Measurements from ENCODE around the gene TRPV5. TPM values are rescaled to one million over a fixed set of nuclear protein-coding genes. Genes with fewer than 3 reads are reported as not detected.

Gene TRPV5
- total RNA-seq, 2 experiments from 2014 or later, result not detected

GRCh38 chr7:142883145-142883544, 50.4 kb downstream of the TRPV5 start:
- H3K4me3 Mint-ChIP-seq, result no peak overlapping the region
- POLR2A ChIA-PET, result no interaction called here
- no peaks in the 10 kb centered on the region for H3K4me1 Mint-ChIP-seq

GRCh38 chr7:142882338-142882678, 51.2 kb downstream of the TRPV5 start:
- Mint-ChIP-seq H3K4me1 (no peaks in the 10 kb centered on the region), H3K4me3 (no peak overlapping the region), H3K27me3 (peaks cover 4% of the 10 kb centered on the region), H3K36me3 (ENCODE audit: low read depth) (no peaks in the 10 kb centered on the region), H3K27ac (no peak overlapping the region), H3K9me3 (ENCODE audit: low read depth) (no peaks in the 10 kb centered on the region)
- intact Hi-C loops (cut with DNase I, micrococcal nuclease), result loop anchor here in 1 of 2 experiments (5.0 kb wide), 1 partner anchor 345 kb away; no protein-coding TSS in a partner anchor
- ATAC-seq (no peak), DNase-seq (no peak)
- POLR2A ChIA-PET, result no interaction called here
- CTCF ChIA-PET, result interaction anchor here (0.6 to 2.6 kb wide), 7 partner anchors 10 to 396 kb away, joined by 3 to 15 read pairs (median 4); no protein-coding TSS in a partner anchor

More at GRCh38 chr7:142883145-142883544, 50.4 kb downstream of the TRPV5 start:
- ATAC-seq, result no peak
- Mint-ChIP-seq H3K36me3 (ENCODE audit: low read depth) (no peaks in the 10 kb centered on the region), H3K27me3 (peaks cover 4% of the 10 kb centered on the region), H3K27ac (no peak overlapping the region), H3K9me3 (ENCODE audit: low read depth) (no peaks in the 10 kb centered on the region)
- DNase-seq, result no peak
- intact Hi-C loops (cut with DNase I, micrococcal nuclease), result loop anchor here in 1 of 2 experiments (5.0 kb wide), 1 partner anchor 346 kb away; no protein-coding TSS in a partner anchor
- CTCF ChIA-PET, result interaction anchor here (0.6 to 2.6 kb wide), 3 partner anchors 10 to 469 kb away, joined by 3 to 15 read pairs (median 4); no protein-coding TSS in a partner anchor

DNA sequence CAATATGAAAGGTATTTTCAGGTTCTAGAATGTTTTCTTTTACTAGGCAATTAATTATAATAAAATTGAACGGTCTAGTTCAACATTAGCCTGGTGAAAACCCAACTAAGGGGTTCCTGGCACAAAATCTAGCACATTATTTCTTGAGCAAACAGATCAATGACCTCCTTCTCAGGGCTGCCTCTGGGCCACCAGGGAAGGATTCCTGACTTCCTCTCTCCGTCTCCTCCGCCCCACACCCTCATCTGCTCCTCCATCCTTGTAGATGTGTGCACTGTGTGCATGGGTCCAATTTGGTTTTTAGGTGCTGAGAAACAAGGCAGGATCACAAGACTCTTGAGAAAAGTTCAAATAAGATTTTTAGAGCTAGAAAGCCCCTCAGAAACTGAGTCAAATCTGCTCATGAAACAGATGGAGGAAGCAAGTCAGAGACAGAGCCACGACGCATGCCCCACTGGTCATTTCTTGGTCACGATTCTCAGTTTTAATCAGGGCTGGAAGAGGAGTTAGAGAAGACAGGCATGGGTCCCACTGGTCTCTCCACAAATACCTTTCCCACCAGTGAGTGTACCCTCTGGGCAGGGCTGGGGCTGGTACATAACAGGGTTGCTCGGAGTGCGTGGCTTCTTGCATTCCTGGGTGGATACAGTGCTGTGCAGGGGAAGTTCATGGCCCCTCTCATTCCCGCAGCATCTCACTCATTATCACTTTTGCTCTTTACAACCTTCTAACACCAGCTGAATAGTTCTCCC, 51.8 kb downstream of the TRPV5 start:
- Mint-ChIP-seq H3K4me3 (no peak overlapping the region), H3K36me3 (ENCODE audit: low read depth) (no peaks in the 10 kb centered on the region), H3K9me3 (ENCODE audit: low read depth) (no peaks in the 10 kb centered on the region), H3K4me1 (no peaks in the 10 kb centered on the region), H3K27ac (no peak overlapping the region), H3K27me3 (peaks cover 4% of the 10 kb centered on the region)
- CTCF ChIA-PET, result interaction anchor here (0.6 to 3.5 kb wide), 22 partner anchors 9 to 653 kb away, joined by 3 to 31 read pairs (median 3); no protein-coding TSS in a partner anchor
- no peak for DNase-seq
- ATAC-seq, result no peak
- intact Hi-C loops (cut with DNase I, micrococcal nuclease), result loop anchor here (1.0 to 5.0 kb wide), 4 partner anchors 27 to 344 kb away; partner anchors contain the start of gene EPHB6 (in 1 of the 2)
- POLR2A ChIA-PET, result no interaction called here

- Mint-ChIP-seq H3K27ac (no peak overlapping the region), H3K4me3 (no peak overlapping the region), H3K4me1 (no peaks in the 10 kb centered on the region), H3K36me3 (ENCODE audit: low read depth) (no peaks in the 10 kb centered on the region), H3K9me3 (ENCODE audit: low read depth) (no peaks in the 10 kb centered on the region), H3K27me3 (peaks cover 4% of the 10 kb centered on the region)
- ATAC-seq (peak; percentile 88), DNase-seq (peak; percentile 67)
- POLR2A ChIA-PET, result no interaction called here
- CTCF ChIA-PET, result interaction anchor here (0.6 to 3.5 kb wide), 27 partner anchors 8 to 905 kb away, joined by 3 to 31 read pairs (median 4); partner anchors contain the start of gene EPHB6
- intact Hi-C loops (cut with DNase I, micrococcal nuclease), result loop anchor here (1.0 to 5.0 kb wide), 4 partner anchors 26 to 344 kb away; partner anchors contain the start of gene EPHB6 (in 1 of the 2)
Measured at GRCh38 chr7:142880876-142881505, 52.6 kb downstream of the TRPV5 start.

DNA sequence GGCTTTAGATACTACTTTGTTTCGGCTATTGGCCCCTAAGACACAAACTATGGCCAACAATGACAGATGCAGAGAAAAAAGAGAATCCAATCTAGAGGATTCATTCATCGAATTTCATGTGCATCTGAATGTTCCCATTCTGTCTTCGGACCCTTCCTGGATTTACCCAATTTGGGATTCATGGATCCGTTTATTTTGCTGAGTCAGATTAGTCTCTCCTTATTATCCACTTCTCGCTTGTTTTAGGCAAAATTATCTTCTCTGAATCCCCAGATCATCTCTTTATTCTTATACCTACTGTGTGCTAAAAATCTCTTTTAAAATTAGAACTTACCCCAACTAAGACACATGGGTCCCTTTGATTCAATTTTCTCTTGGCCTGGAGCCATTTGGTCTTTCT, 54.5 kb downstream of the TRPV5 start:
- ChIA-PET POLR2A (no interaction called here), CTCF (interaction anchor here (0.6 to 3.5 kb wide), 11 partner anchors 10 to 504 kb away, joined by 3 to 31 read pairs (median 4); partner anchors contain the start of genes EPHB6 and LLCFC1)
- H3K36me3 Mint-ChIP-seq (ENCODE audit: low read depth), result no peaks in the 10 kb centered on the region
- ATAC-seq (no peak), DNase-seq (no peak)
- intact Hi-C loops (cut with DNase I, micrococcal nuclease), result no loop called here
- no peaks in the 10 kb centered on the region for H3K4me1 Mint-ChIP-seq
- H3K9me3 Mint-ChIP-seq (ENCODE audit: low read depth), result no peaks in the 10 kb centered on the region
- no peak overlapping the region for H3K27ac Mint-ChIP-seq
- peaks cover 4% of the 10 kb centered on the region for H3K27me3 Mint-ChIP-seq
- H3K4me3 Mint-ChIP-seq, result no peak overlapping the region

- ATAC-seq, result no peak
- peaks cover 4% of the 10 kb centered on the region for H3K27me3 Mint-ChIP-seq
- H3K27ac Mint-ChIP-seq, result no peak overlapping the region
- no peaks in the 10 kb centered on the region for H3K9me3 Mint-ChIP-seq (ENCODE audit: low read depth)
- no peak overlapping the region for H3K4me3 Mint-ChIP-seq
- intact Hi-C loops (cut with DNase I, micrococcal nuclease), result no loop called here
- no peaks in the 10 kb centered on the region for H3K36me3 Mint-ChIP-seq (ENCODE audit: low read depth)
- POLR2A ChIA-PET, result no interaction called here
- no peak for DNase-seq
- no peaks in the 10 kb centered on the region for H3K4me1 Mint-ChIP-seq
- CTCF ChIA-PET, result interaction anchor here (0.6 to 3.5 kb wide), 4 partner anchors 65 to 503 kb away, joined by 3 to 31 read pairs (median 4); no protein-coding TSS in a partner anchor
Measured at GRCh38 chr7:142878315-142878714, 55.2 kb downstream of the TRPV5 start.

GRCh38 chr7:142876991-142877910, 56.3 kb downstream of the TRPV5 start:
- no peaks in the 10 kb centered on the region for H3K9me3 Mint-ChIP-seq (ENCODE audit: low read depth)
- DNase-seq (no peak), ATAC-seq (no peak)
- intact Hi-C loops (cut with DNase I, micrococcal nuclease), result loop anchor here in 1 of 2 experiments (1.0 kb wide), 1 partner anchor 10 kb away; no protein-coding TSS in a partner anchor
- peaks cover 4% of the 10 kb centered on the region for H3K27me3 Mint-ChIP-seq
- H3K4me3 Mint-ChIP-seq, result no peak overlapping the region
- ChIA-PET CTCF (interaction anchor here (0.5 to 0.7 kb wide), 3 partner anchors 16 to 520 kb away, joined by 3 read pairs; no protein-coding TSS in a partner anchor), POLR2A (interaction anchor here (0.7 kb wide), 1 partner anchor 108 kb away, joined by 3 read pairs; no protein-coding TSS in a partner anchor)
- H3K4me1 Mint-ChIP-seq, result no peaks in the 10 kb centered on the region
- H3K27ac Mint-ChIP-seq, result no peak overlapping the region
- no peaks in the 10 kb centered on the region for H3K36me3 Mint-ChIP-seq (ENCODE audit: low read depth)

DNA sequence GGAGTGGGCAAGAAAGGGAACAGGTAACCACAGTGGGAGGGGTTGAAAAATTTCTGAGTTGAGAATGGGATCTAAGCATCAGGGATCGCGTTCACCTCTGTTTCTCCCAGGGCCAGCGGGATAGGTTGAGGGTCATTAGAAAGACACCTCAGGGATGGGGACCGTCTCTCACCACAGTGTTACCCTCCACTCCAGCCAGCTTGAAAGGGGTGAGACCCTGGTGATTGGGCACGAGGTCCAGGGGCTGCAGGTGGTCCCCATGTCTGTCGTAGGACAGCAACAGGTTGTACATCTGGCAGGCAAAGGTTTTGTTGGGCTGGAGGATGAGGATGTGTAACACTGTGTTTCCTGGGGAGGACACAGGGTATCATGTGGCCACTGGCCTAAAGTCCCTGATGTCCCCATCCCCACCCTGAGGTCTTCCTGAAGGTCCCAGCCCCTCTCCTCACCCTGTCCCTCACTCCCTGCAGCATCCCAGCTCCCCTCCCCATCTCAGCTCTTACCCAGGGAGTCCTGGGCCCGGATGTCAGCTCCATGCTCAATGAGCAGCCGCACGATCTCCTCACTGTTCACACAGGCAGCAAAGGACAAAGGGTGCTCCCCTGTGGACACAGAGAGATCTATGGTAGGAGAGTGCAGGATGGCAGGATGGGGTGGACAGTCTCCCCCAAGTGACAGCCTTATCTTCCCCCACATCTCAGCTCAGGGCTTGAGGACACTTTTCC, 57.1 kb downstream of the TRPV5 start:
- Mint-ChIP-seq H3K27me3 (peaks cover 4% of the 10 kb centered on the region), H3K27ac (no peak overlapping the region), H3K36me3 (ENCODE audit: low read depth) (no peaks in the 10 kb centered on the region), H3K4me3 (no peak overlapping the region), H3K9me3 (ENCODE audit: low read depth) (no peaks in the 10 kb centered on the region), H3K4me1 (no peaks in the 10 kb centered on the region)
- DNase-seq, result no peak
- intact Hi-C loops (cut with DNase I, micrococcal nuclease), result loop anchor here in 1 of 2 experiments (1.0 kb wide), 1 partner anchor 11 kb away; no protein-coding TSS in a partner anchor
- POLR2A ChIA-PET, result interaction anchor here (0.7 kb wide), 1 partner anchor 109 kb away, joined by 3 read pairs; no protein-coding TSS in a partner anchor
- CTCF ChIA-PET, result interaction anchor here (0.6 kb wide), 1 partner anchor 519 kb away, joined by 3 read pairs; no protein-coding TSS in a partner anchor
- ATAC-seq, result no peak

DNA sequence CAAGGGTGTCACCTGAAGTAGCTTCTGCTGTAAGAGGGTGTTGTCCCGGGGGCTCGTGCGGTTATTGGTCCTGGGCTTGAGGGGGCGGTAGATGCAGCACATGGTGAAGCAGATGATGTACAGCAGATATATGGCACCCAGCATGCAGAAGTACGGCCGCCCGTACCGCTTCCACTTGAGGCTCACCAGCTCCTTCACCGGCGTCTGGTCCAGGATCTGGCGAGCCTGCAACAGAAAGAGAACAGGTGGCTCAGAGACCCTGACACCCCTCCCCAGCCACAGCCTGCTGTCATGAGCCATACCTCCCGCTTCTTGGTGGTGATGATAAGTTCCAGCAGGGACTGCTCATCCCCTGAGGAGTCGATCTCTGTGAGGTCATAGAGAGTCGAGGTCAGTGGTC, 58.1 kb downstream of the TRPV5 start:
- ChIA-PET CTCF (interaction anchor here (4.0 to 4.3 kb wide), 2 partner anchors 17 to 127 kb away, joined by 25 to 42 read pairs; no protein-coding TSS in a partner anchor), POLR2A (interaction anchor here (0.6 kb wide), 1 partner anchor 36 kb away, joined by 4 read pairs; no protein-coding TSS in a partner anchor)
- Mint-ChIP-seq H3K27ac (no peak overlapping the region), H3K9me3 (ENCODE audit: low read depth) (no peaks in the 10 kb centered on the region), H3K4me1 (no peaks in the 10 kb centered on the region), H3K36me3 (ENCODE audit: low read depth) (no peaks in the 10 kb centered on the region), H3K4me3 (no peak overlapping the region), H3K27me3 (peaks cover 4% of the 10 kb centered on the region)
- DNase-seq, result no peak
- intact Hi-C loops (cut with DNase I, micrococcal nuclease), result no loop called here
- ATAC-seq, result no peak

- ChIA-PET POLR2A (interaction anchor here (0.6 kb wide), 1 partner anchor 35 kb away, joined by 4 read pairs; no protein-coding TSS in a partner anchor), CTCF (interaction anchor here (4.0 to 4.3 kb wide), 2 partner anchors 16 to 128 kb away, joined by 25 to 42 read pairs; no protein-coding TSS in a partner anchor)
- intact Hi-C loops (cut with DNase I, micrococcal nuclease), result no loop called here
- no peak overlapping the region for H3K4me3 Mint-ChIP-seq
- H3K27me3 Mint-ChIP-seq, result no peaks in the 10 kb centered on the region
- H3K36me3 Mint-ChIP-seq (ENCODE audit: low read depth), result peaks cover 2% of the 10 kb centered on the region
- H3K4me1 Mint-ChIP-seq, result no peaks in the 10 kb centered on the region
- H3K9me3 Mint-ChIP-seq (ENCODE audit: low read depth), result no peaks in the 10 kb centered on the region
- no peak overlapping the region for H3K27ac Mint-ChIP-seq
- DNase-seq, result no peak
- no peak for ATAC-seq
Measured at GRCh38 chr7:142874837-142875236, 58.7 kb downstream of the TRPV5 start.
